Measurements from ENCODE around the gene SPATA31C2.

DNA sequence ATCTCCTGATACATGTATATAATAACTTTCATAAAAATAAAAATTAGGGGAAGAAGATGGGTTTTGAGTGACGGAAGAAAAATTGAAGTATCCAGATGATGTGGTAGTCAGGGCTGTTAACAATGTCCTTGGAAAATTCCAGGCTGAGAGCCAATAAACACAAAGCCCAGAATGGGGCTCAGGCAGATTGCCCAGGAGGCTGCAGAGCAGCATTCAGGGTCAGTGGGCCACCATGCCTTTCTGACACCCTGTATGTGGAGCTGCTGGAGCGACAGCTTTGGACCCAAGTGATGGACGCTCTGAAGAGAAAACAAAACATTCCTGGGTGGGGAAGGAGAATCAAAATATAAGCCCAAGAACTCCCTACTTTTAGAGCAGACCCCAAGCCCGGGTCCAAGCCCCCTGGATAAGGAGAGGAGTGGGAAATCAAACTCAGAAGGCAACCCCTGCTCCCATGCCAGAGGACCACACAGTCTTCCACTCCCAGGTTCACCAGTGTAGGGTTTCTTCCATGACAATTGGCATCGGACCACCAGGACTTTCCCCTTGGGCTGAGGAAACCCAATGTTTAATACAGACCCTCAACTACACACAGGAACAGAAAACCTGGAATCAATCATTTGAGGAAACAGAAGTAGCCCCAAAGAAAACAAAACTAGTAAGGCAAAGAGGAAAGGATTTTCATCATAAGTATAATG, 45.7 kb upstream of the SPATA31C2 start:
- TF ChIP-seq, protein P1, sequence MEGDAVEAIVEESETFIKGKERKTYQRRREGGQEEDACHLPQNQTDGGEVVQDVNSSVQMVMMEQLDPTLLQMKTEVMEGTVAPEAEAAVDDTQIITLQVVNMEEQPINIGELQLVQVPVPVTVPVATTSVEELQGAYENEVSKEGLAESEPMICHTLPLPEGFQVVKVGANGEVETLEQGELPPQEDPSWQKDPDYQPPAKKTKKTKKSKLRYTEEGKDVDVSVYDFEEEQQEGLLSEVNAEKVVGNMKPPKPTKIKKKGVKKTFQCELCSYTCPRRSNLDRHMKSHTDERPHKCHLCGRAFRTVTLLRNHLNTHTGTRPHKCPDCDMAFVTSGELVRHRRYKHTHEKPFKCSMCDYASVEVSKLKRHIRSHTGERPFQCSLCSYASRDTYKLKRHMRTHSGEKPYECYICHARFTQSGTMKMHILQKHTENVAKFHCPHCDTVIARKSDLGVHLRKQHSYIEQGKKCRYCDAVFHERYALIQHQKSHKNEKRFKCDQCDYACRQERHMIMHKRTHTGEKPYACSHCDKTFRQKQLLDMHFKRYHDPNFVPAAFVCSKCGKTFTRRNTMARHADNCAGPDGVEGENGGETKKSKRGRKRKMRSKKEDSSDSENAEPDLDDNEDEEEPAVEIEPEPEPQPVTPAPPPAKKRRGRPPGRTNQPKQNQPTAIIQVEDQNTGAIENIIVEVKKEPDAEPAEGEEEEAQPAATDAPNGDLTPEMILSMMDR (IDR thresholded peaks at IDR 0.05; ENCODE audit: insufficient read depth, low read length): no peak
- TF ChIP-seq POLR2AphosphoS5 (IDR thresholded peaks at IDR 0.05; ENCODE audit: low read depth) (no peak), SPI1 (IDR thresholded peaks at IDR 0.05; ENCODE audit: borderline replicate concordance, low read depth) (no peak)
- TF ChIP-seq, protein P2, sequence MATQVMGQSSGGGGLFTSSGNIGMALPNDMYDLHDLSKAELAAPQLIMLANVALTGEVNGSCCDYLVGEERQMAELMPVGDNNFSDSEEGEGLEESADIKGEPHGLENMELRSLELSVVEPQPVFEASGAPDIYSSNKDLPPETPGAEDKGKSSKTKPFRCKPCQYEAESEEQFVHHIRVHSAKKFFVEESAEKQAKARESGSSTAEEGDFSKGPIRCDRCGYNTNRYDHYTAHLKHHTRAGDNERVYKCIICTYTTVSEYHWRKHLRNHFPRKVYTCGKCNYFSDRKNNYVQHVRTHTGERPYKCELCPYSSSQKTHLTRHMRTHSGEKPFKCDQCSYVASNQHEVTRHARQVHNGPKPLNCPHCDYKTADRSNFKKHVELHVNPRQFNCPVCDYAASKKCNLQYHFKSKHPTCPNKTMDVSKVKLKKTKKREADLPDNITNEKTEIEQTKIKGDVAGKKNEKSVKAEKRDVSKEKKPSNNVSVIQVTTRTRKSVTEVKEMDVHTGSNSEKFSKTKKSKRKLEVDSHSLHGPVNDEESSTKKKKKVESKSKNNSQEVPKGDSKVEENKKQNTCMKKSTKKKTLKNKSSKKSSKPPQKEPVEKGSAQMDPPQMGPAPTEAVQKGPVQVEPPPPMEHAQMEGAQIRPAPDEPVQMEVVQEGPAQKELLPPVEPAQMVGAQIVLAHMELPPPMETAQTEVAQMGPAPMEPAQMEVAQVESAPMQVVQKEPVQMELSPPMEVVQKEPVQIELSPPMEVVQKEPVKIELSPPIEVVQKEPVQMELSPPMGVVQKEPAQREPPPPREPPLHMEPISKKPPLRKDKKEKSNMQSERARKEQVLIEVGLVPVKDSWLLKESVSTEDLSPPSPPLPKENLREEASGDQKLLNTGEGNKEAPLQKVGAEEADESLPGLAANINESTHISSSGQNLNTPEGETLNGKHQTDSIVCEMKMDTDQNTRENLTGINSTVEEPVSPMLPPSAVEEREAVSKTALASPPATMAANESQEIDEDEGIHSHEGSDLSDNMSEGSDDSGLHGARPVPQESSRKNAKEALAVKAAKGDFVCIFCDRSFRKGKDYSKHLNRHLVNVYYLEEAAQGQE (IDR thresholded peaks at IDR 0.05; ENCODE audit: insufficient replicate concordance, low read depth): no peak
